Astrocyte (in vitro differentiated cells and primary cell): ENCODE results near the gene NOC2L.

Source experiments
- EZH2 ChIP-seq: IDR thresholded peaks from 2 replicates; pipeline ENCODE4 v1.6.1; 2012; ENCODE audit warnings: mild to moderate bottlenecking, low read length, inconsistent platforms; ENCODE audit not compliant: insufficient read depth
- TF ChIP-seq, protein P1 (sequence below): IDR thresholded peaks from 2 replicates; pipeline ENCODE4 v1.5.1; 2011; ENCODE audit warnings: low read depth, mild to moderate bottlenecking, inconsistent platforms, low read length, moderate library complexity; ENCODE audit not compliant: insufficient read depth

DNA sequence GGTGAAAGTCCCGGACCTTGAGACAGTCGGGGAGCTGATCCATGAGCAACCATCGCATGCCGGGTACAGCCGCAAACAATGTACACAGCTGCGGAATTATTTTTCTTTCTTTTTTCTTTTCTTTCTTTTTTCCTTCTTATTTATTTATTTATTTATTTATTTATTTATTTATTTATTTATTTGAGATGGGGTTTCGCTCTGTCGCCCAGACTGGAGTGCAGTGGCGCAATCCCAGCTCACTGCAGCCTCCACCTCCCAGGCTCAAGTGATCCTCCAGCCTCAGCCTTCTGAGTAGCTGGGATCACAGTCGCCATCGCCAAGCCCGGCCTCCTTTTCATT is 25.4 kb upstream of the NOC2L start:
- TF ChIP-seq, protein P1, sequence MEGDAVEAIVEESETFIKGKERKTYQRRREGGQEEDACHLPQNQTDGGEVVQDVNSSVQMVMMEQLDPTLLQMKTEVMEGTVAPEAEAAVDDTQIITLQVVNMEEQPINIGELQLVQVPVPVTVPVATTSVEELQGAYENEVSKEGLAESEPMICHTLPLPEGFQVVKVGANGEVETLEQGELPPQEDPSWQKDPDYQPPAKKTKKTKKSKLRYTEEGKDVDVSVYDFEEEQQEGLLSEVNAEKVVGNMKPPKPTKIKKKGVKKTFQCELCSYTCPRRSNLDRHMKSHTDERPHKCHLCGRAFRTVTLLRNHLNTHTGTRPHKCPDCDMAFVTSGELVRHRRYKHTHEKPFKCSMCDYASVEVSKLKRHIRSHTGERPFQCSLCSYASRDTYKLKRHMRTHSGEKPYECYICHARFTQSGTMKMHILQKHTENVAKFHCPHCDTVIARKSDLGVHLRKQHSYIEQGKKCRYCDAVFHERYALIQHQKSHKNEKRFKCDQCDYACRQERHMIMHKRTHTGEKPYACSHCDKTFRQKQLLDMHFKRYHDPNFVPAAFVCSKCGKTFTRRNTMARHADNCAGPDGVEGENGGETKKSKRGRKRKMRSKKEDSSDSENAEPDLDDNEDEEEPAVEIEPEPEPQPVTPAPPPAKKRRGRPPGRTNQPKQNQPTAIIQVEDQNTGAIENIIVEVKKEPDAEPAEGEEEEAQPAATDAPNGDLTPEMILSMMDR: no peak
- TF ChIP-seq EZH2: no peak
